NCI-H526 (cell line): ENCODE measurements around the gene EVC2.

Experiments used
- DNase-seq, 2 experiments: peaks; one replicate each; lab custom pipeline; 2025; lab: John Stamatoyannopoulos, UW

Gene EVC2

DNA sequence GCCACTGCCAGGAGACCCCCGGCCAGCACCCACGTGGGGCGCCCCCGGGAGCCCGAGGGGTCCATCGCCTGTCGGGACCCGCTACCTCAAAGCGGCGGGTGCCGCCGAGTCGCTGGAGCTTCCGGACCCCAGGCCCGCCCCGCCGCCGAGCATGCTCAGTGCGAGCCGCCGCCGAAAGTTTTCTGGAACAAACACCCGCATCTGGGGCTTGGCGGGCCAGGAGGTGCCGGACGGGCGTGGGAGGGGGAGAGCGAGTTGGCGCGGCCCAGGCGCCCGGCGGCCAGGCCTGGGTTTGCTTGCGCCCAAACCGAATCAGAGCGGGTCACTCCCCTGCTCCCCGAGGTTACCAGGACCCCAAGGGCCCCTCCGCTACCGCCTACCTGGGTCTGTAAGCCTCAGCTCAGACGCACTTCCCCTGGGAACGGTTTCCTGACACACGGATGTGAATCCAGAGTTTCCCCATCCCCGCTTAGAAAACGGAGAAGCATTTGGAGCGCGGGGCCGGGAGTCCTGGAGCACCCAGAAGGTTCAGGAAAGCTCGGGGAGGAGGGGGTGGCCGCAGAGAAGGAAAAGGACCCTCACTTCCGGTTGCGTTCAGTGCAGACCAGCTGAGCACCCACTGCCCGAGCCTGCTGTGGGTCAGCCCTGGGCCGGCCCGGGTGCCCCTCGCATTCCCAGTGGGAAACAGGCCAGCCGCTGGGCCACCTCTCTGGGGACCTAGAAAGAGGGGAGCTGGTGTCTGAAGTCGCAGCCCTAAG is at the start of gene EVC2:
Gene EVC2 (minus strand): TSS at position 111 of the 758 bp plus-strand sequence. CDS start 46 bp downstream, at position 65.
- DNase-seq = peak in 1 of 2 experiments; percentile 28

- DNase-seq = no peak
Observed at GRCh38 chr4:5757954-5758353, 49.6 kb upstream of the EVC2 start.

GRCh38 chr4:5757536-5757935 is 49.2 kb upstream of the EVC2 start:
- DNase-seq = no peak

GRCh38 chr4:5757091-5757490 is 48.7 kb upstream of the EVC2 start:
- no peak for DNase-seq

DNA sequence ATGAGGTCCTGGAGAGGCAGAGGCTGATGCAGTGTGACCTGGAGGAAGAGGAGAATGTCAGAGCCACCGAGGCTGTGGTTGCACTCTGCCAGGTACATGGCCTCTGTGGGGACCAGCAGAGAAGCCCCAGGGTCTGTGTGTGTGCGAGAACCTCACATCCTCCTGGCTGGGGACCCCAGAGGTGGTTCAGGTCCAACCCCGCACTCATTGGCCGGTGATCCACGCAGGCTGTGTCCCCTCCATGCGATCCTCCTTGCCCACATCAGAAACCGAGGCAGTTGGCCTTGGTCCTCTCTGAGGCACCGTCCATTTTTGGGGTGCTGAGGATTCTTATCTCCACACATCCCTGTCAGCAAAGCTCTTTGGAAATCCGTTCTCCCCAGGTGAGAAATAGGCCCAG is 47.9 kb upstream of the EVC2 start:
- no peak for DNase-seq

DNA sequence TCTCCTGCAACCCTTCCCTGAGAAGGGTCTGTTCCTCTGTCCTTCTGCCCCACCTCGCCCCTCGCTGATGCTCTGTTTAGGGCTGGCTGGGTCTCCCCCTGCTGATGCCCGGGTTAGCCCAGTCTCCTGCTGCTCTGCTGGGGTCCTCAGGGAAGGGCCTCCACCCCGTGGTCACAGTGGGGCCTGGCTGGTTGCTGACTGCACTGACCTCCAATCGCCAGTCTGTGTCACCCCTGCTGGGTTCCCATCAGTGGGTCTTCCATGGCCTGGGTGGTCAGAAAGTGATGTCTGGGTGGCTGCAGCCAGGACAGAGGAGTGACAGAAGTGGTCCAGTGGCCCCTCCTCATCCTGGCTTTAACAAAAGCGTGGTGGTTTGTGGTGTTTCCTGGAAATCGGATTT is 47.3 kb upstream of the EVC2 start:
- no peak for DNase-seq

DNA sequence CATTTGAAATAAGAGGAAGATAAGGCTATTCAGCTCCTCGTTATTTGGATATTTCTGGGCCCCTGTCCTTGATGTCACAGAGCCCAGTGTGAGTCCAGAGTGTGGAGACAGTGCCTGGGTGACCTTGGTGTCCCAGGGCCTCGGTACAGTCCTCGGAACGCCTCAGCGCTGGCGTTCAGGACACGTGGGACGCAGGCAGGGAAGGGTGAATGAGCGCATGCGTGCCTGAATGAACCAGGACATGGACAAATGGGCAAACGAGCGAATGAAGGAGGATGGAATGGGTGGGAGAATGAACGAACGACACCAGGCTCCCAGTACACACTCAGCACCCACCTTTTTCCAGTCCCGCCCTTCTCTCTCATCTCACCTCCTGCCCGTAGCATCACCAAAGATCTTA is 46.8 kb upstream of the EVC2 start:
- no peak for DNase-seq

GRCh38 chr4:5754529-5754881 is 46.1 kb upstream of the EVC2 start:
- no peak for DNase-seq

GRCh38 chr4:5753766-5754528 is 45.6 kb upstream of the EVC2 start:
- DNase-seq = no peak

DNA sequence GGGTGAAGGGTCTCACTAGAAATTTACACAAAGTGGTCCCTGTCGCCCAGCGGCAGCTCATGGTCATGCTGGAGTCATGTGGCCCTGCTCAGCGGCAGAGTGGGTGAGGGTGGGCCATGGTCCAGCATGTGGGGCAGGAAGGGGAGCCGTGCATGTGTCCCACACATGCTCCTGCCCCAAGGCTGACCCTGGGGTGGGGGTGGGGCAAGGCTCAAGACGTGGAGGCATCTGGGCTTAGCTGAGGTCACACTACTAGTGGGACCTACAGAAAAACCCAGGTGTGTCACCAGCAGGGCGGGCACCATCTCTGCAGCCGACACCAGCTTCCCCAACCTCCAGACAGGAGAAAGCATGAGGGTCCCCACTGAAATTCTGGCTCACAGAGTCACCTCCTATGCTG is 45.0 kb upstream of the EVC2 start:
- DNase-seq = no peak

GRCh38 chr4:5752376-5753184 is 44.2 kb upstream of the EVC2 start:
- no peak for DNase-seq

DNA sequence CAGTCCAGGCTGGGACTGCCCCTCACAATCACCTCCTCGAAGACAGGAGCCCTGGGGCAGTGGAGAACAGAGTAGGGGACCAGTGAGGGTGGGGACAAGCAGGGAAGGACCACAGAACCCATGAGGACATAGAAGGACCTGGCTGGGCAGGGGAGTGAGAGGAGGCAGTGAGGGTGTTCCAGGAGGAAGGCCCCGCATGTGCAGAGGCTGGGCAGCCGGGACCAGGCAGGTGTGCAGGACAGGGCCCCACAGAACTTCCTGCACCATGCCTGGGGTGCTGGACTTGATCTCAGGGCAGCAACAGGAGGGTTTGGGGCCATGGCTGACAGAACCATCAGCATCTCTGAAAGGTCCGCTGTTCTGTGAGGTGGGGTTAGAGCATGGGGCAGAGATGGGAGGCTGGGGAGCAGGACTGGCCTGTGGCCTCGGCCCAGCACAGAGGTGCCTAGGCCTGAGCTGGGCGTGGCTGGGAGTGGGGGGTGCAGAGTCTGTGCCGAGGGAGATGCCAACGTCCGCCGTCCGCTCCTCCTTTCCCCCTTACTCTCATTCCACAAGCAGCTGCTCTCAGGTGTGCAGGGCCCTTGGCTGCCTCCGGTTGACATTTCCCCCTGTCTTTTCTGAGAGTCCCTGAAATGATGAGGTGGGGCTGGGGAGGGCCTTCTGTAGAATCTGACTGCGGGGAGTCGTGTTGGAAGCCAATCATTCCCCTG is 43.5 kb upstream of the EVC2 start:
- DNase-seq = no peak

GRCh38 chr4:5750946-5751665 is 42.7 kb upstream of the EVC2 start:
- no peak for DNase-seq

DNA sequence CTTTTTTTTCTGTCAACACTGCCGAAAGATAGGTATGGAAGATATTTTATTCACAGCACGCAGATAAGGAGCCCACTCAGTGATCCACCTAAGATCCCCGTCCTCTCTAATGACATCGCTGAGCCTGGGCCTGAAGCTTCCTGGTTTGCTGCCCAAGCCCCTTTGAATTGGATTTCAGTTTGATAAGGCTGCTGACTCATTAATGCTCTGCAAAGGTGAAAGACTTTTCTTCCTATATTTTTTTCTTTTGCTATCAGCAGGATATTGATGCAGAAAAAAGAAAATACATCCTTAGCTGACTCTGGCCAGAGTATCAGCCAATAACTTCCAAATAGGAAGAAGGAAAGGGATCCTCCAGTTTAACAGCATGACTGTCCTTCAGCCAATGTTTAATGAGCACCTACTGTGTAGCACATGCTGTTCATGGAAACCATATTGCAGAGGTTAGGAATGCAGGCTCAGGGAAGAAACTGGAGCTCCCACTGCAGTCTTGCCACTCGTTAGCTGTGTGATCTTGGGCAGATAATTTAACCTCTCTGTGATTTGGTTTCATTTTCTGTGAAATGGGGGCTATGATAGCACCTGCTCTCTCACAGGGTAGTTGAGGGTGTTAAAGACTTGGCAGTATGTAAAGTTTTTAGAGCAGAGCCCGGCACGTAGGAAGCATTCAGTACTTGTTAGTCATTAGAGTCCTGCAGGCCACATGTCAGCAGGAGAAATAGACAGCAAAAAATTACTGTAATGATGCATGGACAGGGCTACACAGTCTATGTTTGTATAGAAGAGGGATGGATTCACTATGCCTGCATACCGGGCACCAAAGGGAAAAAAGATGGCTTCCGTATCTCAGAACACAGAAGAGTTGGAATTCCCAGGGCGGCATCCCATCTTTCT is 41.9 kb upstream of the EVC2 start:
- DNase-seq = no peak

DNA sequence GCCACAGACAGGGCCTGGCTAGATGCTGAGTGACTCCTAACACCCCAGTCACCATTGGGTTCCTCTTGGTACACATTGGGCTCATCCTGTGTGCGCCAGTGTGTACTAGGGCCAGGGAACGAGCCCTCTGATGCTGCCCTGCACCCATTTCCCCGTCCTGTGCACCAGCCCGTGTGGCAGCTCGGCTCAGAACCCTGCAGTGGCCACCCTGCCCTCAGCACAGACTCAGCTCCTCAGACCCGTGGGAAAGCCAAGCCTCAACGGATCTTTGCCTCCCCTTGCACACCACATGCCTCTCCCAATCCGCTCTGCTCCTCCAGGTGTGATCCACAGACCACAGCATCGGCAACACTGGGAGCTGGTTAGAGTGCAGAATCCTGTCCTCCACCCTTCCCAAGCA is 41.2 kb upstream of the EVC2 start:
- no peak for DNase-seq

DNA sequence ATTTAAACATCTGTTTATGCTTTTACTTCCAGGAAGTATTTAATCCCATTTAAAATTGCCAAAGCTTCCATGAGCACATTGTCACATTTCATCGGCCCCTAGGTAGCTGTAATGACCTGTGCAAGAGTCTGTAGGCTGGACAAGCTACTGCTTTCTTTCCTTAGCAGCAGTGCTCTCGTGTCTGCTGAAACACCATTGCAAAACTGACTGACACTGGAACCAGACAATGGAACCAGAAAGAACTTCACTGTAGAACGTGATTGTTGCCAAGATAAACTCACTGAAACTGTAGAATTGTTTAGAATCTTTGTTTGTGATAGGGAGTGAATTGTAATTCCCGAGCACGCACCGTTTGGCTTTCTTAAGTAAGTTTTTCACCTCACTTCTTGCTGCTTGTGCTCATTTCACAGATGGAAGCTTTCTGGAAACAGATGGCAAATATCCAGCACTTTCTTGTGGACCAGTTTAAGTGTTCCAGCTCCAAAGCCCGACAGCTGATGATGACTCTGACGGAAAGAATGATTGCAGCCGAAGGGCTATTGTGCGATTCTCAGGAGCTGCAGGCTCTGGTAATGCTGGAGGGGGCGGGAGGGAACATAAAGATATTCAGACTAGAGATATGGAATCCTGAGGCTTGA is 39.5 kb upstream of the EVC2 start:
- DNase-seq = no peak

DNA sequence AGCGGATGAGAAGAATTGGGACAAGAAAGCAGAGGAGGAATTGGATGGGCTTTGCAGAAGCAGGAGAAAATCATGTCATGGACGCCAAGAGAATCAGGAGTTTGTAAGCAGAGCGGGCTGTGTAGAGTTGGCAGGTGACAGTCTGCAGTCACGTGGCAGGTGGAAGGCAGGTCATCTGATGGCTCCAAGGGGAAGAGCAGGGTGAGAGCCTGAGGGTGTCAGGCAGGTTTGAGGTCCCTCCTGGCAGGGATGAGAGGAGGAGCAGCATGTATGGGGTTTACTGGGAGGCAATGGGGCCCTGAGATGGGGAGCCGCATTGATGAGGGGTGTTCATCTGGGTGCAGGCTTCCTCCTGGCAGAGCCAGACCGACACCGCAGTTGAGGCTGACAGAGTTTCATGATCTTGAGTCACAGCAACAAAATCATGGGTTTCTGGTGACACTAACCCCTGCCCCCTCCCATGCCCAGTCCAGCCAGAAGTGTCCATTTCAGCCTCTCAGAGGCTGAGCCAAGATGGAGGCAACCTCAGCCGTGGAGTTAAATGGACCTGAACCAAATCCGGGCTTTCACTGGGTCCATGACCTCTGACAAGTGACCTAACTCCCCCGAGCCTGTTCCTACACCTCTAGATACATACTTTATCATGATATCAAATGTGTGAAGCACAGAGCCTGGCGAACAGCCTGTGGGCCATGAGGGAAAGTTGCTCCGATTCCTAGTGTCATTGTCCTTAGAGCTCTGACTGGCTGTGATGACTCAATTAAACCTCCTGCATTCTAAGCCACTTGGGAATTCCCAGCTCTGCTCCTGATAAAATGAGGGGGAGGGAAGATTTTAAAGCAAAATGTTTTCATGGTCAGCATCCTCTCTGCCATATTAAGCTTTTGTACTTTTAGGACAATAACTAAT is 38.7 kb upstream of the EVC2 start:
- no peak for DNase-seq

GRCh38 chr4:5746250-5746649 is 37.9 kb upstream of the EVC2 start:
- no peak for DNase-seq

- no peak for DNase-seq
Observed at GRCh38 chr4:5742968-5743367, 34.6 kb upstream of the EVC2 start.
